Right lobe of liver (tissue), 4 donors: ENCODE results near the gene OR8D4.

Experiments
- CTCF ChIP-seq, 4 donors: fragments of 200-600 bp in 3 of 4; fragments of 450-650 bp in 1 of 4; IDR thresholded peaks; one replicate each; pipeline versions ENCODE4 v1.5.1 to v1.8.0; 2016 to 2022; ENCODE audit warnings: antibody characterized with exemption in 4 of 4, mild to moderate bottlenecking in 2 of 4
- POLR2A ChIP-seq: fragments of 450-650 bp; IDR thresholded peaks from one replicate; pipeline ENCODE4 v1.6.1; 2017; ENCODE audit warnings: antibody characterized with exemption, mild to moderate bottlenecking
- donor health status: DM: no; HTN: no; CAD: no.
- donor health status: DM: no; HTN: no; CAD: no.
- donor health status: DM: no; HTN: yes; CAD: no.

- TF ChIP-seq CTCF (IDR thresholded peaks at IDR 0.05) (no peak), POLR2A (no peak)
Measured at GRCh38 chr11:123892031-123892430, 9.9 kb upstream of the OR8D4 start.
